Ishikawa (cell line): ENCODE measurements around the gene RPTOR.

Experiments
- CEBPB ChIP-seq: IDR thresholded peaks from 2 replicates; pipeline ENCODE4 v1.6.1; 2012
- CREB1 ChIP-seq: IDR thresholded peaks from 2 replicates; pipeline ENCODE4 v1.6.1; 2012; ENCODE audit warnings: low read depth
- EGR1 ChIP-seq: IDR thresholded peaks from 2 replicates; pipeline ENCODE4 v1.6.1; 2012
- EP300 ChIP-seq: IDR thresholded peaks from 2 replicates; pipeline ENCODE4 v1.6.1; 2012; ENCODE audit warnings: borderline replicate concordance
- FOXM1 ChIP-seq: IDR thresholded peaks from 2 replicates; pipeline ENCODE4 v1.6.1; 2012; ENCODE audit warnings: low read depth, borderline replicate concordance
- MAX ChIP-seq: IDR thresholded peaks from 2 replicates; pipeline ENCODE4 v1.6.1; 2012
- NFIC ChIP-seq: IDR thresholded peaks from 2 replicates; pipeline ENCODE4 v1.6.1; 2012
- RAD21 ChIP-seq: IDR thresholded peaks from 2 replicates; pipeline ENCODE4 v1.6.1; 2012; ENCODE audit warnings: low read depth
- REST ChIP-seq: IDR thresholded peaks from 2 replicates; pipeline ENCODE4 v1.6.1; 2012; ENCODE audit warnings: low read depth, mild to moderate bottlenecking
- TAF1 ChIP-seq: IDR thresholded peaks from 2 replicates; pipeline ENCODE4 v1.6.1; 2012; ENCODE audit warnings: low read depth, mild to moderate bottlenecking
- TCF12 ChIP-seq: IDR thresholded peaks from 2 replicates; pipeline ENCODE4 v1.6.1; 2012; ENCODE audit warnings: low read depth
- TEAD4 ChIP-seq: IDR thresholded peaks from 2 replicates; pipeline ENCODE4 v1.6.1; 2012
- USF1 ChIP-seq: IDR thresholded peaks from 2 replicates; pipeline ENCODE4 v1.6.1; 2012
- YY1 ChIP-seq: IDR thresholded peaks from 2 replicates; pipeline ENCODE4 v1.6.1; 2012; ENCODE audit warnings: low read depth
- ZBTB7A ChIP-seq: IDR thresholded peaks from 2 replicates; pipeline ENCODE4 v1.6.1; 2012; ENCODE audit warnings: low read depth

RPTOR gene

GRCh38 chr17:80859002-80859941, 314.6 kb downstream of the RPTOR start:
- TF ChIP-seq USF1 = 0 out of 2 replicates have a peak, but pooled peaks have one; percentile 9
- TF ChIP-seq MAX = 0 out of 2 replicates have a peak, but pooled peaks have one; percentile 60
- peak; percentile 92 for TF ChIP-seq NFIC
- no peak for TF ChIP-seq EGR1

- no peak for TF ChIP-seq MAX
- TF ChIP-seq EP300 = no peak
- no peak for TF ChIP-seq RAD21
- TF ChIP-seq TCF12 = no peak
- no peak for TF ChIP-seq CREB1
- TF ChIP-seq ZBTB7A = no peak
- no peak for TF ChIP-seq REST
- TF ChIP-seq TAF1 = no peak
- TF ChIP-seq TEAD4 = no peak
- TF ChIP-seq FOXM1 = no peak
- TF ChIP-seq CEBPB = no peak
These were observed 315.5 kb downstream of the RPTOR start for GRCh38 chr17:80860101-80860671.

GRCh38 chr17:80860703-80861417, 316.2 kb downstream of the RPTOR start:
- no peak for TF ChIP-seq RAD21
- TF ChIP-seq FOXM1 = no peak

GRCh38 chr17:80861418-80861815, 316.8 kb downstream of the RPTOR start:
- TF ChIP-seq ZBTB7A = no peak
- no peak for TF ChIP-seq FOXM1

- TF ChIP-seq RAD21 (no peak), YY1 (no peak), NFIC (no peak)
These were observed 317.3 kb downstream of the RPTOR start for GRCh38 chr17:80861892-80862291.

- no peak for TF ChIP-seq REST
These were observed 317.9 kb downstream of the RPTOR start for GRCh38 chr17:80862481-80862961.

GRCh38 chr17:80862978-80863377, 318.3 kb downstream of the RPTOR start:
- TF ChIP-seq TAF1 (no peak), EP300 (no peak), ZBTB7A (no peak), EGR1 (no peak)
